Lung (tissue), 12 donors: ENCODE data around the gene UBR4. TPM values are rescaled to one million over a fixed set of nuclear protein-coding genes. Genes with fewer than 3 reads are reported as not detected.
A peak's percentile ranks its signal among the peaks of the same experiment; 100 is the strongest.

Experiments
- ATAC-seq: fragments of 200-7000 bp; cut with Tn5 transposase; one replicate; pipeline ENCODE4 v1.9.1; 2020; ENCODE audit warnings: moderate number of reproducible peaks; ENCODE audit not compliant: insufficient read depth, low FRiP score
- DNase-seq, 3 donors: peaks; one replicate each; pipeline ENCODE4 v3.0.0-alpha.2; 2013 to 2017
- H3K27ac ChIP-seq, 2 donors: one replicate each; pipeline ENCODE4 v1.5.1; 2013; ENCODE audit warnings: mild to moderate bottlenecking in 2 of 2, moderate library complexity in 2 of 2, control low read depth in 1 of 2, inconsistent platforms in 1 of 2, low read depth in 1 of 2, low read length in 1 of 2
- H3K27me3 ChIP-seq, 3 donors: one replicate each; pipeline ENCODE4 v1.5.1; 2013; ENCODE audit warnings: low read length in 2 of 3; ENCODE audit not compliant: control insufficient read depth in 3 of 3, insufficient read depth in 3 of 3
- H3K36me3 ChIP-seq, 4 donors: one replicate each; pipeline ENCODE4 v1.5.1; 2013; ENCODE audit warnings: low read length in 4 of 4, mild to moderate bottlenecking in 1 of 4, moderate library complexity in 1 of 4; ENCODE audit not compliant: control insufficient read depth in 4 of 4, insufficient read depth in 4 of 4
- H3K4me1 ChIP-seq, 5 donors: one replicate each; pipeline ENCODE4 v1.5.1; 2013; ENCODE audit warnings: low read length in 5 of 5, mild to moderate bottlenecking in 2 of 5, moderate library complexity in 1 of 5; ENCODE audit not compliant: control insufficient read depth in 5 of 5, insufficient read depth in 5 of 5
- H3K4me3 ChIP-seq: one replicate; pipeline ENCODE4 v1.5.1; 2013; ENCODE audit warnings: mild to moderate bottlenecking, control low read depth, moderate library complexity
- H3K9ac ChIP-seq, 2 donors: one replicate each; pipeline ENCODE4 v1.5.1; 2013; ENCODE audit warnings: low read length in 2 of 2, control low read depth in 1 of 2; ENCODE audit not compliant: insufficient read depth in 1 of 2
- H3K9me3 ChIP-seq, 4 donors: one replicate each; pipeline ENCODE4 v1.5.1; 2013; ENCODE audit warnings: low read length in 3 of 4, mild to moderate bottlenecking in 1 of 4, moderate library complexity in 1 of 4; ENCODE audit not compliant: control insufficient read depth in 4 of 4, insufficient read depth in 3 of 4
- CTCF ChIP-seq: IDR thresholded peaks from 2 replicates; pipeline ENCODE4 v1.5.1; 2012; ENCODE audit warnings: mild to moderate bottlenecking; ENCODE audit errors: control extremely low read depth, extremely low read depth
- WGBS, 2 donors: extraction: QIAGEN DNeasy Blood & Tissue Kit; methylation state at CpG; one replicate each; pipeline ENCODE4 v1.1.7; 2013; 5-methylcytosine and 5-hydroxymethylcytosine counted together
- polyA plus RNA-seq, 2 donors: library from polyadenylated mRNA; stranded (reverse); fragments of 200-250 nt; gene quantifications; one replicate each; pipeline ENCODE4 v1.2.1, GENCODE V29; 2013
- total RNA-seq, 2 donors: library from RNA; depleted of rRNA in 1 of 2; stranded (reverse); fragments of >200 nt in 1 of 2; gene quantifications; one replicate each; pipeline ENCODE4 v1.2.1, GENCODE V29; 2014 to 2021
- donor health status: control.
- donor health status: control.
- donor health status: Bipolar disorder and iron deficiency.
- donor health status: healthy.
- donor health status: DM: yes; HTN: yes; CAD: no.

The UBR4 gene
- total and polyA plus RNA-seq, 4 donors = 90.8 to 128 (median 113) TPM

DNA sequence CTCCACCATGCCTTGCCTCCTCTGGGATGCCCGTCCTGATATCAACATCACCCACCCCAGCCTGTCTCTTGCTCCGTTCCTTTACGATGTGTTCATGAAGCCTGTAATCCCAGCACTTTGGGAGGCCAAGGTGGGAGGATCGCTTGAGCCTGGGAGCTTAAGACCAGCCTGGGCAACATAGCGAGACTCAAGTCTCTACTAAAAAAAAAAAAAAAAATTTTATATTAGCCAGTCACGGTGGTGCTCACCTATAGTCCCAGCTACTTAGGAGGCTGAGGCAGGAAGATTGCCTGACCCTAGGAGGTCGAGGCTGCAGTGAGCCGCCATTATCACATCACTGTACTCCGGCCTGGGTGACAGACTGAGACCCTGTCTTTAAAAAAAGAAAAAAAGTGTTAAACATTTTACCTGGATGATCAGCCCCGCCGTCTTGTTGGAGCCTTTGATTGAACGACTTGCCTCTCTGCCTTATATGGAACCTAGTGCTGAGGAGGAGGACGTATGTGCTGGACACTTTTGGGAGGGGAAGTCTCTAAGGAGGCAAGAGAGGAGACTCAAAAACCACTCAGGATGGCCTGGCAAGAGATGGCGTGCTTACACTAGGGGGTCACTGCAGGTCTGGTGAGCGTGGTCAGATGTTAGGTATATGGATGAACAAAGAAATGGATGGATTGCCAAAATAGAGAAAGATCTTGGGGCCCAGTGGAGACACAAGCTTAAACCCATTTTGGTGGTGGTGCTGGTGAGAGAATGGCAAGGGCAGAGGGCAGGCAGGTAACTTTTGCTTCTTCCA is 173.1 kb downstream of the UBR4 start:
- WGBS, 2 donors = 90 to 93% methylated on average over 15 of the region's 15 CpGs

GRCh38 chr1:19036041-19036812 is 173.8 kb downstream of the UBR4 start:
- Histone ChIP-seq H3K36me3 (no peaks in the 10 kb centered on the region), H3K27ac (no peak overlapping the region), H3K9me3 (no peaks in the 10 kb centered on the region), H3K27me3 (peaks cover 0 to under 1% (median 0%) of the 10 kb centered on the region in 3 donors), H3K9ac (no peak overlapping the region), H3K4me1 (peaks cover 0 to 15% (median 4%) of the 10 kb centered on the region in 5 donors), H3K4me3 (no peak overlapping the region)
- ATAC-seq (no peak), DNase-seq (peak; percentile 42 to 63 (median 57))
- TF ChIP-seq CTCF = no peak
- WGBS, 2 donors = 71 to 85% methylated on average over 17 of the region's 17 CpGs

More for the DNA sequence above, 173.1 kb downstream of the UBR4 start:
- peaks cover 0 to 15% (median 4%) of the 10 kb centered on the region in 5 donors for H3K4me1 ChIP-seq
- no peak for TF ChIP-seq CTCF
- H3K9me3 ChIP-seq = no peaks in the 10 kb centered on the region
- H3K9ac ChIP-seq = no peak overlapping the region
- no peak overlapping the region for H3K27ac ChIP-seq
- no peaks in the 10 kb centered on the region for H3K36me3 ChIP-seq
- DNase-seq = no peak
- H3K27me3 ChIP-seq = peaks cover 0 to 4% (median 0%) of the 10 kb centered on the region in 3 donors
- no peak overlapping the region for H3K4me3 ChIP-seq
- no peak for ATAC-seq

DNA sequence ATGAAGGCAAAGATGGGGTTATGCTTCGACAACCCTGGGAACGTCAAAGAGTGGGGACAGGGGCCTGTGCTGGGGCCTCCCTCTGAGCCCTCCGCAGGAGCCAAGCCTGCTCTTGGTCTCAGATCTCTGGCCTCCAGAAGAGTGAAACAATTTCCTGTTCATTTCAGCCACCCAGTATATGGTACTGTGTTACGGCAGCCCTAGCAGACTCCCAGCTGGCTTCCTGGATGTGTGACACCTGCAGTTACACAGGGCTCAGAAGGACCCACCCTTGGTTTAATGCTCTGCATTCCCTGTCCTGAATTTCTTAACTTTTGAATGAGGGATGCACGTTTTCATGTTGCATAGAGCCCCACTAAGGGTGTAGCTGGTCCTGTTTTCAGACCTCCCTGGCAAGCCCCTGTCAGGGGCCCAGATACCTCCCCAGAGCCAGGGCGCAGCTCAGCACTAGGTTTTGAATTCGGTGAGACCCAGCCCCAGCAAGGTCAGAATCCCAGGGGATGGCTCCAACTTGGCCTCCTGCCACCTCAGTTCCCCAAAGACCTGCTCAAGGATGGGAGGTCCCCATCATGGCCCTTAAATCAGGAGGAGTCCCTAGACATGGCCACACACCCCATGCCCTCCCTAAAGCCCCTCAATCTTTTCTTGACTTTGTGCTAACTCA is 174.6 kb downstream of the UBR4 start:
- H3K9me3 ChIP-seq = no peaks in the 10 kb centered on the region
- 68 to 73% methylated on average over 7 of the region's 7 CpGs for WGBS, 2 donors
- no peaks in the 10 kb centered on the region for H3K36me3 ChIP-seq
- H3K4me3 ChIP-seq = no peak overlapping the region
- no peak for TF ChIP-seq CTCF
- peaks cover 0 to 15% (median 4%) of the 10 kb centered on the region in 5 donors for H3K4me1 ChIP-seq
- no peak overlapping the region for H3K27ac ChIP-seq
- no peak for DNase-seq
- peaks cover 0 to 3% (median 0%) of the 10 kb centered on the region in 3 donors for H3K27me3 ChIP-seq
- H3K9ac ChIP-seq = no peak overlapping the region
- no peak for ATAC-seq
